GM12891 (cell line): ENCODE results near the gene CXorf49.
"Not testable (repeated sequence)": the region's sequence is repeated elsewhere in the genome, so short reads cannot be mapped to it uniquely, and the experiment has no call there.

Source experiments
- PAX5 ChIP-seq: IDR thresholded peaks from 2 replicates; pipeline ENCODE4 v1.6.1; 2011; ENCODE audit warnings: low read length, moderate library complexity, mild to moderate bottlenecking; ENCODE audit not compliant: insufficient read depth, severe bottlenecking
- POLR2A ChIP-seq: IDR thresholded peaks from 2 replicates; pipeline ENCODE4 v1.6.1; 2011; ENCODE audit warnings: low read depth, low read length, control low read depth
- POLR2AphosphoS5 ChIP-seq: IDR thresholded peaks from 2 replicates; pipeline ENCODE4 v1.6.1; 2011; ENCODE audit warnings: low read depth, low read length, control low read depth
- TAF1 ChIP-seq: IDR thresholded peaks from 2 replicates; pipeline ENCODE4 v1.6.1; 2011; ENCODE audit warnings: low read depth, low read length, control low read depth

GRCh38 chrX:71718185-71718584, at the start of gene CXorf49:
- not testable (repeated sequence) for TF ChIP-seq PAX5, TAF1, POLR2A, POLR2AphosphoS5
